NCI-H128 (cell line): Measurements from ENCODE around the gene CPEB1.

Source experiments
- DNase-seq: peaks from one replicate; lab custom pipeline; 2025; ENCODE audit not compliant: unreplicated experiment; lab: John Stamatoyannopoulos, UW

Gene CPEB1

GRCh38 chr15:82595766-82596165 is 51.4 kb downstream of the CPEB1 start:
- DNase-seq: no peak

GRCh38 chr15:82595203-82595602 is 52.0 kb downstream of the CPEB1 start:
- no peak for DNase-seq

DNA sequence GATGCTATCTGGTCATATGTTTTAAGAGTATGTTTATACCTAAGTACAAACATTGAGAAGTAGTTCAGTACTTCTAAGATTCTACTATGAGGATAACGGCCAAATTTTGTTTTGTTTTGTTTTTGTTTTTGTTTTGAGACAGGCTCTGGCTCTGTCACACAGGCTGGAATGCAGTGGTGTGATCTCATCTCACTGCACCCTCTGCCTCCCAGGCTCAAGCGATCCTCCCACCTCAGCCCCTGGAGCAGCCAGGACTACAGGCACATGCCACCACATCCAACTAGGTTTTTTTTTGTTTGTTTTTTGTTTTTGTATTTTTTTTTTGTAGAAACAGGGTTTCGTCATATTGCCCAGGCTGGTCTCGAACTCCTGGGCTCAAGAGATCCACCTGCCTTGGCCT is 59.4 kb downstream of the CPEB1 start:
- no peak for DNase-seq

DNA sequence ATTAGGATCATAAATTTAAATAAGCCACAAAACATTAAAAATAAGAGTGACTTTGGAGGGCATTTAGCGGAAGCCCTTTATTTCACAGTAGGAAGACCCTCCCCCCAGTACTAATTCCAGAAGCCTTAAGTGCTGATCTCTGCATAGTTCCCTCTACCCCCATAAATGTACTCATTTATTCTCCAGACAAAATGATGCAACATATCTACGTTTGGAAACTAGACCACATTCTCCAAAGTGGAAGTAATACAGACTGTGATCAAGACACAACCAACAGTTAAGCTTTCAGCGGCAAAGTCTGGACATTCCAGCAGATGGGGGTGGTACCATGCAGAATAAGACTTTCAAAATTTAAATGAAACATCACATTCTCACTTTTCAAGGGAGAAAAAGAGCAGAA is 62.1 kb downstream of the CPEB1 start:
- no peak for DNase-seq

GRCh38 chr15:82580713-82581112 is 66.5 kb downstream of the CPEB1 start:
- no peak for DNase-seq

DNA sequence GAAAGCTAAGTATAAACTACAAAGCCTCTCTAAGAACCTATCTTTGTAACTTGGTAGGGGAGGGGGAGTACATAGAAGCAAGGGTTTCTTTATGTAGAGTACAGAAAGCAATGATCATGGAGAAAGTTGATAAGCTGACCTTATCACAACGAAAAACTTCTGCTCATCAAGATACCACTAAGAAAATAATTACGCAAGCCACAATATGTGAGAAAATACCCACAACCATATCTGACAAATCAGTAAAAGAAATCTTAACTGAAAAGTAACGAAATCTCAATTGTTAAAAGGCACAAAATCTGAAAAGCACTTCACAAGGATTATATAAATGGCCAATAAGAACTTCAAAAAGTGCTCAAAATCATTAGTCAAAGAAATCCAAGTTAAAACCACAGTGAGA is 71.8 kb downstream of the CPEB1 start:
- DNase-seq: no peak

GRCh38 chr15:82572986-82573385 is 74.2 kb downstream of the CPEB1 start:
- no peak for DNase-seq

DNA sequence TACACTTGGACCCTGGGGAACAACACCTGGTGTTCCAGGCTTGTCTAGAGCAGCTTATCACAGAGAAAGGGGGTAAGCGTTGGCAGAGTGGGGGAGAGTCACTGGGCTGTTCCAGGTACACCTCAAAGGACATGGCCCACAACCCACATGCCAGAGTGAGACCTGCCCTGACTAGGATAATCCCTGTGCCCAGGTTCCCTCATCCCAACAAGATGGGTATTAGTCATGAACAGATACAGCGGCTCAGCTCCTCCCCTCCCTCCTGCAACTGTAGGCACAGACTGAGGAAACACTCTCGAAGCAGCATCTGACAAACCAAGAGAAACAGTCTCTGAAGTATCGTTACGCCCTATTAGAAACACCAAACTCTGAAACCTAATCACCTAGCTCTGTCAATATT is 74.9 kb downstream of the CPEB1 start:
- DNase-seq: no peak

- no peak for DNase-seq
Measured at GRCh38 chr15:82571722-82572222, 75.4 kb downstream of the CPEB1 start.

GRCh38 chr15:82570721-82571508 is 76.2 kb downstream of the CPEB1 start:
- no peak for DNase-seq

- DNase-seq: no peak
Measured at GRCh38 chr15:82569834-82570233, 77.3 kb downstream of the CPEB1 start.

DNA sequence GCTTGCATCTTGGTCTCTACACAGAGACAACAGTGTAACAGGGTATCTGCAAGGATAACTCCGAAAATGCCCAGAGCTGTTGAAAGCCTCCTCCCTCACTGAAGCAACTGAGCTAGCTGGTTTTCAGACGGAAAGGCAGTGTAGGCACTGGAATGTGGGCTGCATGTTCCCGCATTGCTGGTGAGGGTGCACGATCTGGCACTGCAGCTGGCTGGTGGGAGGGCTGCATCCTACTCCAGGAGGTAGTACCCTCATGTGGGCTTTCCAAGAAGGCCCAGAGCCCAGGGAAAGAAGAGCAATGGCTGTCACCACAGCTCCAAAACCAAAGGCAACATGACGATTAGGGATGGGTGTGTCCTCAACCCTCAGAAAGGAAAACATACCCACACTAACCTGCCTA is 78.2 kb downstream of the CPEB1 start:
- no peak for DNase-seq

DNA sequence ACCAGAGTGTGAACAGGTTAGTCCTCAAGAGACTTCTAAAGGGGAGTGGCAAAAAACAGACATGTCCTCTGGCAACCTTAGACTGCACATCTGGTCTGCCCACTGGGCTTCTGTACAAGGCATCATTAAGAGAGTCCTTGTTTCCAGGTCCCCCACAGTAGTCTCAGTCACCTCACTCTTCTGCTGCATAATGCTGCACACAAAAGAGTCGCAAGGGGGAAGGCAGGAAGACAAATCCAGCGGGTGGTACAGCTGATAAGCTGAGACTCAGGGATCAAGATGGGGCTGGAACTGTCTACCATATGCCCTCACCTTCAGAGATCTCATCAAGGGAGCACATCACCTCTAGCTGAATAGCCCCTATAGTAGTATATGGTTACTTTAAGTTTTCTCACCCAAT is 79.5 kb downstream of the CPEB1 start:
- DNase-seq: no peak

GRCh38 chr15:82566690-82567089 is 80.5 kb downstream of the CPEB1 start:
- no peak for DNase-seq

- no peak for DNase-seq
Measured at GRCh38 chr15:82558502-82558901, 88.7 kb downstream of the CPEB1 start.

- no peak for DNase-seq
Measured at GRCh38 chr15:82556315-82557035, 90.7 kb downstream of the CPEB1 start.

DNA sequence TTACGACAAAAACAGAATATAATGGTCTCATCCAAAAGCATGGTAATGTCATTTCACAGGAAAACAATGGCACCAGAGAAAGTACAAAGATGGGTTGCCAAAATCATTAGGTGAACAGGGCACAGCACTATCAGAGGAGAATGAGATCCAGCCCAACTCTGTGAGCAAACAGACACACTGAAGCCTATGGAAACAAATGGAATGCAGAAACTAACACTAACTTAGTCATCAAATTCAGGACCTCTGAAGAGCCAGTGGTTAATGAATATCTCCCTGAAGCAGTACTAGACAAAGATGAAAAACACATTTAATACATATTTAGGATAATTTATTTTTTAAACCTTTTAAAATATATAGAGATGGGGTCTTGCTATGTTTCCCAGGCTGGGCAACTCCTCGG is 92.3 kb downstream of the CPEB1 start:
- no peak for DNase-seq

- no peak for DNase-seq
Measured at GRCh38 chr15:82554351-82554750, 92.8 kb downstream of the CPEB1 start.

GRCh38 chr15:82553846-82554245 is 93.3 kb downstream of the CPEB1 start:
- DNase-seq: no peak

- no peak for DNase-seq
Measured at GRCh38 chr15:82552861-82553260, 94.3 kb downstream of the CPEB1 start.

- no peak for DNase-seq
Measured at GRCh38 chr15:82551646-82552247, 95.4 kb downstream of the CPEB1 start.

DNA sequence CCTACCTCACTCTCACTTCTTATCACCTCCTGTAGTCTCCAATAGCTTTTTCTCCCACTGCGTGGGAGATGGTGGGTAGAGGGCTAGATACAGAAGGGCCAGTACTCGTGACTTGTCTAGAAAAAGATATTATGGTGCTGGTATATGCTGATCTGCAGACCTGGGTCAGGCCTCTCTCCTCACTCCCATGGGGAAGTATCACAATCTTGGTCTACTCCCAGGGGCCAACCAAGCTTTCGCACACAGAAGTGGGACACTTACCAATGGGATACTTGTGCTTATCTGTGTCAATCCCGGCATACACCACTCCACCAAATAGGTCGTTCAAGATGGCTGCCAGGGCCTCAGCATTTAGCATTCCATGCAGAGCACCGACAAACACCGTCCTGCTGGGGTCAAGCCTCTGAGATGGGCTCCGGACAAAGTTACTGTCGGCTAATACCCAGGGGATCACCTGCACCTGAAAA is 97.9 kb downstream of the CPEB1 start:
- DNase-seq: no peak
